Karpas-422 (cell line): ENCODE measurements around the gene MLF1. TPM values are rescaled to one million over a fixed set of nuclear protein-coding genes. Genes with fewer than 3 reads are reported as not detected.
"Not testable (repeated sequence)": the region's sequence is repeated elsewhere in the genome, so short reads cannot be mapped to it uniquely, and the experiment has no call there.

Source experiments
- DNase-seq: peaks from one replicate; pipeline ENCODE4 v3.0.0-alpha.2; 2015
- H2AFZ ChIP-seq: fragments of 200-600 bp; sonication (generic); 2 replicates; pipeline ENCODE4 v1.6.1; 2014; ENCODE audit warnings: antibody characterized with exemption, low read length, mixed read lengths
- H3K27ac ChIP-seq: fragments of 200-600 bp; sonication (generic); 2 replicates; pipeline ENCODE4 v1.5.1; 2014; ENCODE audit warnings: mild to moderate bottlenecking, low read length, moderate library complexity
- H3K27me3 ChIP-seq: fragments of 200-600 bp; sonication (generic); 2 replicates; pipeline ENCODE4 v1.6.1; 2014; ENCODE audit warnings: low read length, mixed read lengths
- H3K36me3 ChIP-seq: fragments of 200-600 bp; sonication (generic); 2 replicates; pipeline ENCODE4 v1.6.1; 2014; ENCODE audit warnings: low read length, mixed read lengths; ENCODE audit not compliant: insufficient read depth
- H3K4me1 ChIP-seq: fragments of 200-600 bp; sonication (generic); 2 replicates; pipeline ENCODE4 v1.6.1; 2014; ENCODE audit warnings: mild to moderate bottlenecking, low read length, mixed read lengths
- H3K4me2 ChIP-seq: fragments of 200-600 bp; sonication (generic); 2 replicates; pipeline ENCODE4 v1.6.1; 2014; ENCODE audit warnings: low read length, low read depth, mild to moderate bottlenecking; ENCODE audit not compliant: poor library complexity, severe bottlenecking
- H3K4me3 ChIP-seq: fragments of 200-600 bp; sonication (generic); 2 replicates; pipeline ENCODE4 v1.5.1; 2014; ENCODE audit warnings: mild to moderate bottlenecking, antibody characterized with exemption, low read length, mixed read lengths
- H3K79me2 ChIP-seq: fragments of 200-600 bp; sonication (generic); 2 replicates; pipeline ENCODE4 v1.6.1; 2014; ENCODE audit warnings: mild to moderate bottlenecking, low read length, mixed read lengths
- H3K9ac ChIP-seq: fragments of 200-600 bp; sonication (generic); 2 replicates; pipeline ENCODE4 v1.6.0; 2014; ENCODE audit warnings: low read length
- H3K9me2 ChIP-seq: fragments of 200-600 bp; sonication (generic), shearing (Covaris generic); replicated peaks from 2 replicates; pipeline ENCODE4 v1.6.0; 2014; ENCODE audit warnings: mild to moderate bottlenecking, low read length, moderate library complexity; ENCODE audit not compliant: insufficient read depth
- H3K9me3 ChIP-seq: fragments of 300-700, 200-600 bp; sonication (generic); 2 replicates; pipeline ENCODE4 v1.6.1; 2014; ENCODE audit warnings: low read length, mixed read lengths
- H4K20me1 ChIP-seq: fragments of 200-600 bp; sonication (generic); 2 replicates; pipeline ENCODE4 v1.6.1; 2014; ENCODE audit warnings: mild to moderate bottlenecking, antibody characterized with exemption, low read length, low read depth; ENCODE audit not compliant: insufficient read depth
- total RNA-seq: library from RNA; depleted of rRNA; stranded (reverse); fragments of >200 nt; shearing (Covaris generic); gene quantifications from 2 replicates; pipeline ENCODE4 v1.2.3, GENCODE V29; 2014; ENCODE audit warnings: low replicate concordance

Gene MLF1
- total RNA-seq, 1 experiment from 2014 or later: not detected

- no peaks in the 10 kb centered on the region for H3K9me3 ChIP-seq
- no peaks in the 10 kb centered on the region for H3K9me2 ChIP-seq
- no peak overlapping the region for H3K9ac ChIP-seq
- no peaks in the 10 kb centered on the region for H4K20me1 ChIP-seq
- DNase-seq: no peak
- no peaks in the 10 kb centered on the region for H3K27me3 ChIP-seq
- H3K4me3 ChIP-seq: no peak overlapping the region
- H3K4me1 ChIP-seq: no peaks in the 10 kb centered on the region
- no peak overlapping the region for H3K27ac ChIP-seq
- H2AFZ ChIP-seq: no peak overlapping the region
- H3K79me2 ChIP-seq: no peaks in the 10 kb centered on the region
- peaks cover 16% of the 10 kb centered on the region; the same call in 1 of the 2 replicates for H3K36me3 ChIP-seq
- no peak overlapping the region for H3K4me2 ChIP-seq
Measured at GRCh38 chr3:158540066-158540465, 30.9 kb upstream of the MLF1 start.

- no peaks in the 10 kb centered on the region for H3K27me3 ChIP-seq
- no peak overlapping the region for H2AFZ ChIP-seq
- no peak for DNase-seq
- no peaks in the 10 kb centered on the region for H4K20me1 ChIP-seq
- H3K9ac ChIP-seq: no peak overlapping the region
- H3K27ac ChIP-seq: no peak overlapping the region
- no peak overlapping the region for H3K4me3 ChIP-seq
- H3K9me2 ChIP-seq: no peaks in the 10 kb centered on the region
- no peaks in the 10 kb centered on the region for H3K9me3 ChIP-seq
- H3K79me2 ChIP-seq: no peaks in the 10 kb centered on the region
- no peak overlapping the region for H3K4me2 ChIP-seq
- H3K36me3 ChIP-seq: peaks cover 36% of the 10 kb centered on the region
- no peaks in the 10 kb centered on the region for H3K4me1 ChIP-seq
Measured at GRCh38 chr3:158548691-158549090, 22.3 kb upstream of the MLF1 start.

- H3K9ac ChIP-seq, H3K27ac ChIP-seq, H3K79me2 ChIP-seq, H3K27me3 ChIP-seq, H4K20me1 ChIP-seq, DNase-seq, H3K9me2 ChIP-seq, H3K4me3 ChIP-seq, H2AFZ ChIP-seq, H3K4me2 ChIP-seq, H3K4me1 ChIP-seq, H3K9me3 ChIP-seq: not testable (repeated sequence)
- peaks cover 24% of the 10 kb centered on the region for H3K36me3 ChIP-seq
Measured at GRCh38 chr3:158549938-158550337, 21.1 kb upstream of the MLF1 start.

- Histone ChIP-seq H3K36me3 (peaks cover 13% of the 10 kb centered on the region), H3K9me3 (no peaks in the 10 kb centered on the region), H3K79me2 (no peaks in the 10 kb centered on the region), H3K27me3 (no peaks in the 10 kb centered on the region), H3K4me1 (no peaks in the 10 kb centered on the region), H3K4me2 (no peak overlapping the region), H3K27ac (no peak overlapping the region), H4K20me1 (no peaks in the 10 kb centered on the region), H2AFZ (no peak overlapping the region), H3K9ac (no peak overlapping the region), H3K4me3 (no peak overlapping the region), H3K9me2 (no peaks in the 10 kb centered on the region)
- no peak for DNase-seq
Measured at GRCh38 chr3:158552124-158552523, 18.9 kb upstream of the MLF1 start.

- DNase-seq: no peak
- Histone ChIP-seq H3K9me2 (no peaks in the 10 kb centered on the region), H3K9me3 (no peaks in the 10 kb centered on the region), H3K79me2 (no peaks in the 10 kb centered on the region), H3K36me3 (no peaks in the 10 kb centered on the region), H3K4me3 (no peak overlapping the region), H3K9ac (no peak overlapping the region), H2AFZ (no peak overlapping the region), H3K27ac (no peak overlapping the region), H3K4me2 (no peak overlapping the region), H3K4me1 (no peaks in the 10 kb centered on the region), H4K20me1 (no peaks in the 10 kb centered on the region), H3K27me3 (no peaks in the 10 kb centered on the region)
Measured at GRCh38 chr3:158559504-158559903, 11.5 kb upstream of the MLF1 start.

- Histone ChIP-seq H3K36me3 (no peaks in the 10 kb centered on the region), H3K9me2 (no peaks in the 10 kb centered on the region), H3K9me3 (no peaks in the 10 kb centered on the region), H3K79me2 (no peaks in the 10 kb centered on the region), H2AFZ (no peak overlapping the region), H3K27ac (no peak overlapping the region), H3K9ac (no peak overlapping the region), H3K4me3 (no peak overlapping the region), H4K20me1 (no peaks in the 10 kb centered on the region), H3K27me3 (no peaks in the 10 kb centered on the region), H3K4me1 (no peaks in the 10 kb centered on the region), H3K4me2 (no peak overlapping the region)
- DNase-seq: no peak
Measured at GRCh38 chr3:158560979-158561378, 10.0 kb upstream of the MLF1 start.

- Histone ChIP-seq H3K9me2 (no peaks in the 10 kb centered on the region), H3K4me2 (no peak overlapping the region), H3K79me2 (no peaks in the 10 kb centered on the region), H3K36me3 (no peaks in the 10 kb centered on the region), H4K20me1 (no peaks in the 10 kb centered on the region), H3K27ac (no peak overlapping the region), H3K4me1 (no peaks in the 10 kb centered on the region), H3K27me3 (no peaks in the 10 kb centered on the region), H3K9me3 (no peaks in the 10 kb centered on the region), H3K9ac (no peak overlapping the region), H3K4me3 (no peak overlapping the region), H2AFZ (no peak overlapping the region)
- no peak for DNase-seq
Measured at GRCh38 chr3:158562674-158563073, 8.3 kb upstream of the MLF1 start.

- Histone ChIP-seq H3K9me3 (no peaks in the 10 kb centered on the region), H2AFZ (no peak overlapping the region)
Measured at GRCh38 chr3:158563076-158563475, 7.9 kb upstream of the MLF1 start.

GRCh38 chr3:158565076-158565475 is 5.9 kb upstream of the MLF1 start:
- DNase-seq: no peak
- H4K20me1 ChIP-seq: no peaks in the 10 kb centered on the region

More at GRCh38 chr3:158563076-158563475, 7.9 kb upstream of the MLF1 start:
- H3K9ac ChIP-seq: no peak overlapping the region
- no peak overlapping the region for H3K27ac ChIP-seq
- H3K4me1 ChIP-seq: no peaks in the 10 kb centered on the region
- no peaks in the 10 kb centered on the region for H4K20me1 ChIP-seq
- H3K9me2 ChIP-seq: no peaks in the 10 kb centered on the region
- H3K4me2 ChIP-seq: no peak overlapping the region
- DNase-seq: no peak
- no peaks in the 10 kb centered on the region for H3K27me3 ChIP-seq
- no peaks in the 10 kb centered on the region for H3K36me3 ChIP-seq
- no peaks in the 10 kb centered on the region for H3K79me2 ChIP-seq
- H3K4me3 ChIP-seq: no peak overlapping the region

More at GRCh38 chr3:158565076-158565475, 5.9 kb upstream of the MLF1 start:
- Histone ChIP-seq H3K79me2 (no peaks in the 10 kb centered on the region), H3K9me2 (no peaks in the 10 kb centered on the region), H3K9me3 (no peaks in the 10 kb centered on the region), H3K27ac (no peak overlapping the region), H3K36me3 (no peaks in the 10 kb centered on the region), H3K4me1 (no peaks in the 10 kb centered on the region), H3K4me3 (no peak overlapping the region), H2AFZ (no peak overlapping the region), H3K9ac (no peak overlapping the region), H3K4me2 (no peak overlapping the region), H3K27me3 (no peaks in the 10 kb centered on the region)
